ENCODE measurements around the gene SLC25A48. TPM values are rescaled to one million over a fixed set of nuclear protein-coding genes. Genes with fewer than 3 reads are reported as not detected.
A peak's percentile ranks its signal among the peaks of the same experiment; 100 is the strongest.

The SLC25A48 gene
- total RNA-seq, 2 donors from 2014 or later, result 0.99 to 1.0 TPM

DNA sequence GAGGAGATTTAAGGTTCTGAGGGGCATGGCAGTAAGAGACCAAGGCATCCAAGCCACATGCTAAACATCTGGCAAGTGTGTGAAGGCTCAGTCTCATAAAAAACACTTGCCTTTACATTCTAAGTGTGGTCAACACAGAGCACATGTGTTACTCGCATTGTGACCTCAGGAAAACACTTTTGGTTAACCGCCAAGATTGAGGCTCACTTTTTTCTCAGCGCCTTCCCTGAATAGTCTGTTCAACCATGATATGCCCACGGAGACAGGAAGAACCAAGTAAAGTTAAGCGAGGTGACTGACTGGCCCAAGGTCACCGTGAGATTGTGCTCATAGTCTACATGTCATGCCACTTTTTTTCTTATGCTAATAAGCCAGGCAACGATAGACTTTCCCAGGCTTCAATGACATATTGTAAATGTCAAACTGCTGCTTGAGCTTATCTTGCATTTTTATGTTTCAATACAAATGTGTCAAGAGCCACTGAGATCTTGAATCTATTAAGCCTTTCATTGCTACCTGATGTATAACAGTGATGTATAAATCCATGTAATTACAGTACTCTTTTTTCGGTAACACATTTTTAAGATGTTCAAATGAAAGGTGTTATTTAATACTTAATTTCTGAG, 82.3 kb downstream of the SLC25A48 start:
- intact Hi-C loops (cut with DNase I), result no loop called here
- Histone ChIP-seq H3K4me1 (no peaks in the 10 kb centered on the region), H3K9me3 (no peaks in the 10 kb centered on the region), H3K36me3 (replicated peaks in 1 of 2; ENCODE audit: insufficient read depth in 1 of 2, low read depth in 2 of 2) (no peaks in the 10 kb centered on the region), H3K27ac (no peak overlapping the region), H3K4me3 (no peak overlapping the region), H3K27me3 (no peaks in the 10 kb centered on the region)
- no peak for DNase-seq
- TF ChIP-seq, protein P1, sequence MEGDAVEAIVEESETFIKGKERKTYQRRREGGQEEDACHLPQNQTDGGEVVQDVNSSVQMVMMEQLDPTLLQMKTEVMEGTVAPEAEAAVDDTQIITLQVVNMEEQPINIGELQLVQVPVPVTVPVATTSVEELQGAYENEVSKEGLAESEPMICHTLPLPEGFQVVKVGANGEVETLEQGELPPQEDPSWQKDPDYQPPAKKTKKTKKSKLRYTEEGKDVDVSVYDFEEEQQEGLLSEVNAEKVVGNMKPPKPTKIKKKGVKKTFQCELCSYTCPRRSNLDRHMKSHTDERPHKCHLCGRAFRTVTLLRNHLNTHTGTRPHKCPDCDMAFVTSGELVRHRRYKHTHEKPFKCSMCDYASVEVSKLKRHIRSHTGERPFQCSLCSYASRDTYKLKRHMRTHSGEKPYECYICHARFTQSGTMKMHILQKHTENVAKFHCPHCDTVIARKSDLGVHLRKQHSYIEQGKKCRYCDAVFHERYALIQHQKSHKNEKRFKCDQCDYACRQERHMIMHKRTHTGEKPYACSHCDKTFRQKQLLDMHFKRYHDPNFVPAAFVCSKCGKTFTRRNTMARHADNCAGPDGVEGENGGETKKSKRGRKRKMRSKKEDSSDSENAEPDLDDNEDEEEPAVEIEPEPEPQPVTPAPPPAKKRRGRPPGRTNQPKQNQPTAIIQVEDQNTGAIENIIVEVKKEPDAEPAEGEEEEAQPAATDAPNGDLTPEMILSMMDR (IDR thresholded peaks at IDR 0.05), result no peak
- no peak for TF ChIP-seq POLR2A (IDR thresholded peaks at IDR 0.05)
- ATAC-seq, result no peak
- WGBS, 2 donors, result 50 to 58% methylated on average over 8 of the region's 8 CpGs

DNA sequence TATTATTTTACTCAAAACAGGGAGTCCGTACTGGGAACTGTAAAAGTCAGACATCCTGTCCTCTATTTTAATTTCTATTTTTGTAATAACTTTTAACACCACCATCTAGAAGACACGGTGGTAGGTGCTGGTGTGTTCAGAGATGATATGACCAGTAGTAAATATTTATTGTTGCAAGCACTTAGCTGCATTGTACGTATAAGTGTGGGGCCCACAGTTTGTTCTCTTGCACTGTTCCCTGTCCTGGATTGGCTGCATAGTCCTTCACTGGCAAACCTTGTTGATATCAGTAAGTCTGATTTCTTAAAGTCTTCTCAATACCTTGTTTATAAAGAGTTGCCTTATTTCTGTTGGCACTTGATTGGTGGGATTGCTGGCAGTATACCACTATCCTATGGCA, 85.7 kb downstream of the SLC25A48 start:
- intact Hi-C loops (cut with DNase I), result no loop called here
- WGBS, 2 donors, result 39 to 56% methylated on average over 3 of the region's 3 CpGs
- ATAC-seq, result no peak
- TF ChIP-seq POLR2A (IDR thresholded peaks at IDR 0.05), result no peak
- TF ChIP-seq, protein P1 (IDR thresholded peaks at IDR 0.05), result no peak
- H3K9me3 ChIP-seq, result no peaks in the 10 kb centered on the region
- no peak overlapping the region for H3K4me3 ChIP-seq
- no peak for DNase-seq
- no peaks in the 10 kb centered on the region for H3K27me3 ChIP-seq
- H3K27ac ChIP-seq, result no peak overlapping the region
- no peaks in the 10 kb centered on the region for H3K36me3 ChIP-seq (replicated peaks in 1 of 2; ENCODE audit: insufficient read depth in 1 of 2, low read depth in 2 of 2)
- no peaks in the 10 kb centered on the region for H3K4me1 ChIP-seq

DNA sequence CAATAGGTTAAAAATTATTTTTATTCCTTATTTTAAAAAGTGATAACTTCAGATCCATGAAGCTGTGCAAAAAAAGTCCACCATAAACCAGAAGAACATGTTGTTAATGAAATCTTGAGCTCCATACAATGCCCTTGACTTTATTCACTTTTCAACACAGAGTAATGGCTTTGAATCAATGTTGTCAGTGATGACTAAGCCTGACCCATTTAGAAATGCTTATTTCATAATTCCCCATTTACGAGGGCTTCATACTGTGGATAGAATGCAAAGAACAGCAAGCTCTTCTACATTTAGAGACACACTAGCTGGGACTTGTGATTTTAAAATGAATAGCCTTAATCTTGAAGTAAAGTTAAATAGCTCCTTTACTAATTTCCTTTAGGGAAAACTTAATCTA, 86.9 kb downstream of the SLC25A48 start:
- Histone ChIP-seq H3K27ac (no peak overlapping the region), H3K4me3 (no peak overlapping the region), H3K9me3 (no peaks in the 10 kb centered on the region), H3K36me3 (replicated peaks in 1 of 2; ENCODE audit: insufficient read depth in 1 of 2, low read depth in 2 of 2) (no peaks in the 10 kb centered on the region), H3K27me3 (no peaks in the 10 kb centered on the region), H3K4me1 (no peaks in the 10 kb centered on the region)
- TF ChIP-seq POLR2A (IDR thresholded peaks at IDR 0.05), result no peak
- TF ChIP-seq, protein P1 (IDR thresholded peaks at IDR 0.05), result no peak
- no peak for DNase-seq
- intact Hi-C loops (cut with DNase I), result no loop called here
- no peak for ATAC-seq
- WGBS, 2 donors, result 36 to 44% methylated on average over 1 of the region's 1 CpG

DNA sequence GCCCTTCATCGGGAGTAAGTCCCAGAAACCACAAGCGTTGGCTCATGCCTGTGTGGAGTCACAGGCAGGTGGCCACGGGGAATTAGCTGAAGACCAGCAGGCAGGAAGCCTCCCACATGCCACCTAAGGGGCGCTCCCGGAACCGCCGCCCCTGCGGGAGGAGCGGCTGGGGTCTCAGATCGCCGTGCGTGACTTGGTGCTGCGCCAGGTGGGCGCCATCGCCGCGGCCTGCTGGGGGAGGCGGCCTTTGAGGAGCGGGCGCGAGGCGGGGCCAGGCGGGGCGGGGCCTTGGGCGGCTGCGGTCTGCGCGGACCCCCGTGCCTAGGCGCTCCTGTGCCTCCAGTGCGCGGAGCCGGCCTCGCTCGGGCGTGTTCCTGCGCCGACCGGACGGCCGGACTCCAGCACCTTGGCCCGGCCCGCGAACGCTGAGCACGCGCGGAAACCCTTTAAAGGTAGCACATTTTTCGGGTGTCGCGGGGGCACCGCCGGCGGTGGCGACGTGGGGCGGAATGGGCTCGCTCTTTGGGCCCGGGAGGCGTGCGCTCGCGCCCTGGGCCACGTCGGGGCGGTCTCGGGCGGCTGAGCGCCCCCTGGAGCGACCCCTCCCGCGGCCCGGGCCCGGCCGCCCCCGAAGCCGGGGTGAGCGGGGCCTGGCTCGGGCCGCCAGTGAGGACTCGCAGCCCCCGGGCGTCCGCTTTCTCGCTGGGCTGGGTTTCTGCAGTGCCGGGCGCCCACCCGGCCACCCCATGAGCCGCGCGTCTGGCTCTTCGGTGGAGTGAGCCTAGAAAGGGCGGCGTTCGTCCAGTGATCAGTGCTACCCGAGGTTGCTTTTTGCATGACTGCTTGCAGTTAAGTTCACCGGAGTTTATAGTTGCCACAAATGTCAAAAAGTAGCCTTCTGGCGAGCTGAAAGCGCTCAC, 95.8 kb downstream of the SLC25A48 start:
- intact Hi-C loops (cut with DNase I), result no loop called here

More for the DNA sequence above, 95.8 kb downstream of the SLC25A48 start:
- H3K4me3 ChIP-seq, result no peak overlapping the region
- H3K9me3 ChIP-seq, result no peaks in the 10 kb centered on the region
- no peaks in the 10 kb centered on the region for H3K36me3 ChIP-seq (replicated peaks in 1 of 2; ENCODE audit: insufficient read depth in 1 of 2, low read depth in 2 of 2)
- WGBS, 2 donors, result 3 to 12% methylated on average over 5 to 94 of the region's 99 CpGs
- no peak overlapping the region for H3K27ac ChIP-seq
- H3K27me3 ChIP-seq, result peaks cover 4 to 9% of the 10 kb centered on the region in 2 donors
- no peak for ATAC-seq
- peak in 1 of 4 donors; percentile 8 for DNase-seq
- peaks cover 13% of the 10 kb centered on the region for H3K4me1 ChIP-seq
- TF ChIP-seq POLR2A (IDR thresholded peaks at IDR 0.05), result no peak
- TF ChIP-seq, protein P1 (IDR thresholded peaks at IDR 0.05), result no peak
